B cell (primary cell): ENCODE data around the gene CTNNA2.

Experiments used
- EZH2 ChIP-seq: IDR thresholded peaks from 2 replicates; pipeline ENCODE4 v1.6.1; 2012; ENCODE audit warnings: borderline replicate concordance, low read depth, mild to moderate bottlenecking, moderate library complexity, low read length; ENCODE audit not compliant: insufficient read depth, poor library complexity, severe bottlenecking
- TF ChIP-seq, protein P1 (sequence below): fragments of 200-600 bp; IDR thresholded peaks from one replicate; pipeline ENCODE4 v1.8.0; 2022; ENCODE audit warnings: antibody characterized with exemption, mild to moderate bottlenecking

DNA sequence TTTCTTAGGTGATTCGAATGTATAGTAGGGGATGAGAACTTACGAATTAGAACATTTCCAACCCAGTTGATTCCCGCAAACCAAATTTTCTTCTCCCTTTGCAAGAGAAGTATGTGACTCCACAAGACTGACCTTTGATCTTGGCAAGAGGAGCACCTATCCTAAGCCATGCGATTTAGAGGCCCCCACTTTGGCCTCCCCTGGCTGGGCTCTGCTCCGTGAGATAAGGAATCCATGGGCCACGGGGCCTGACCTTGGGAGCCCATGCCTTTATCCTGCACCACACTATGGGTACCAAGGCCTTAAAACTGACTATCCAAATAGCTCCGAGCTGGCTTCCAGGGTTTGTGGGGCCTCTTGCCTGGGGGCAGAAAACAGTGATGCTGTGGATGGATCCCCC, 656.0 kb downstream of the CTNNA2 start:
- TF ChIP-seq, protein P1, sequence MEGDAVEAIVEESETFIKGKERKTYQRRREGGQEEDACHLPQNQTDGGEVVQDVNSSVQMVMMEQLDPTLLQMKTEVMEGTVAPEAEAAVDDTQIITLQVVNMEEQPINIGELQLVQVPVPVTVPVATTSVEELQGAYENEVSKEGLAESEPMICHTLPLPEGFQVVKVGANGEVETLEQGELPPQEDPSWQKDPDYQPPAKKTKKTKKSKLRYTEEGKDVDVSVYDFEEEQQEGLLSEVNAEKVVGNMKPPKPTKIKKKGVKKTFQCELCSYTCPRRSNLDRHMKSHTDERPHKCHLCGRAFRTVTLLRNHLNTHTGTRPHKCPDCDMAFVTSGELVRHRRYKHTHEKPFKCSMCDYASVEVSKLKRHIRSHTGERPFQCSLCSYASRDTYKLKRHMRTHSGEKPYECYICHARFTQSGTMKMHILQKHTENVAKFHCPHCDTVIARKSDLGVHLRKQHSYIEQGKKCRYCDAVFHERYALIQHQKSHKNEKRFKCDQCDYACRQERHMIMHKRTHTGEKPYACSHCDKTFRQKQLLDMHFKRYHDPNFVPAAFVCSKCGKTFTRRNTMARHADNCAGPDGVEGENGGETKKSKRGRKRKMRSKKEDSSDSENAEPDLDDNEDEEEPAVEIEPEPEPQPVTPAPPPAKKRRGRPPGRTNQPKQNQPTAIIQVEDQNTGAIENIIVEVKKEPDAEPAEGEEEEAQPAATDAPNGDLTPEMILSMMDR = no peak
- no peak for TF ChIP-seq EZH2
